SK-N-SH treated with all-trans-retinoic acid at 6 μM for 48 hours (cell line): ENCODE measurements around the gene STYK1.

Source experiments
- ATAC-seq: fragments of 200-7000 bp; cut with Tn5 transposase; 3 replicates; pipeline ENCODE4 v1.9.1; 2020; ENCODE audit warnings: mild to moderate bottlenecking, moderate library complexity
- ARNTL ChIP-seq: fragments of 450-650 bp; formaldehyde crosslinking; IDR thresholded peaks from 2 replicates; pipeline ENCODE4 v1.5.0; 2020; ENCODE audit warnings: low read depth, mild to moderate bottlenecking, moderate library complexity, borderline replicate concordance
- BACH2 ChIP-seq: fragments of 250-450 bp; sonication (Bioruptor Pico); IDR thresholded peaks from 2 replicates; pipeline ENCODE4 v1.9.0; 2021; ENCODE audit warnings: mild to moderate bottlenecking, borderline replicate concordance
- CREB5 ChIP-seq: fragments of 250-450 bp; sonication (Bioruptor Pico); IDR thresholded peaks from 2 replicates; pipeline ENCODE4 v1.5.1; 2020; ENCODE audit warnings: low read depth, mild to moderate bottlenecking, moderate library complexity
- CSDC2 ChIP-seq: fragments of 250-450 bp; sonication (Bioruptor Pico); IDR thresholded peaks from 2 replicates; pipeline ENCODE4 v1.5.0; 2020; ENCODE audit warnings: mild to moderate bottlenecking, moderate library complexity
- CSRNP3 ChIP-seq: fragments of 250-450 bp; sonication (Bioruptor Pico); IDR thresholded peaks from 2 replicates; pipeline ENCODE4 v1.5.1; 2021; ENCODE audit warnings: mild to moderate bottlenecking, moderate library complexity
- ESRRG ChIP-seq: fragments of 250-450 bp; sonication (Bioruptor Pico); IDR thresholded peaks from 2 replicates; pipeline ENCODE4 v1.6.1; 2021; ENCODE audit warnings: mild to moderate bottlenecking
- GLIS3 ChIP-seq: fragments of 250-450 bp; sonication (Bioruptor Pico); IDR thresholded peaks from 2 replicates; pipeline ENCODE4 v1.5.0; 2020; ENCODE audit warnings: mild to moderate bottlenecking, moderate library complexity
- ISL1 ChIP-seq: fragments of 250-450 bp; sonication (Bioruptor Pico); IDR thresholded peaks from 2 replicates; pipeline ENCODE4 v2.1.2; 2022; ENCODE audit warnings: mild to moderate bottlenecking, moderate library complexity
- OSR1 ChIP-seq: fragments of 250-450 bp; sonication (Bioruptor Pico); IDR thresholded peaks from 2 replicates; pipeline ENCODE4 v1.8.0; 2022; ENCODE audit warnings: moderate library complexity, mild to moderate bottlenecking, inconsistent platforms
- PATZ1 ChIP-seq: fragments of 250-450 bp; sonication (Bioruptor Pico); IDR thresholded peaks from 2 replicates; pipeline ENCODE4 v1.8.0; 2020; ENCODE audit warnings: mild to moderate bottlenecking, moderate library complexity, borderline replicate concordance
- POU6F1 ChIP-seq: fragments of 250-450 bp; sonication (Bioruptor Pico); IDR thresholded peaks from 2 replicates; pipeline ENCODE4 v1.8.0; 2021; ENCODE audit warnings: low read depth, mild to moderate bottlenecking, moderate library complexity, borderline replicate concordance
- PPARA ChIP-seq: fragments of 250-450 bp; sonication (Bioruptor Pico); IDR thresholded peaks from 2 replicates; pipeline ENCODE4 v1.5.0; 2020; ENCODE audit warnings: mild to moderate bottlenecking, borderline replicate concordance
- RARB ChIP-seq: fragments of 250-450 bp; sonication (Bioruptor Pico); IDR thresholded peaks from 2 replicates; pipeline ENCODE4 v1.8.0; 2021; ENCODE audit warnings: mild to moderate bottlenecking, moderate library complexity
- SNAI2 ChIP-seq: fragments of 250-450 bp; sonication (Bioruptor Pico); IDR thresholded peaks from 2 replicates; pipeline ENCODE4 v1.5.0; 2020; ENCODE audit warnings: mild to moderate bottlenecking, moderate library complexity
- TCF4 ChIP-seq: fragments of 250-450 bp; sonication (Bioruptor Pico); IDR thresholded peaks from 2 replicates; pipeline ENCODE4 v1.8.0; 2021; ENCODE audit warnings: mild to moderate bottlenecking, moderate library complexity, borderline replicate concordance
- TOX ChIP-seq: fragments of 250-450 bp; sonication (Bioruptor Pico); IDR thresholded peaks from 2 replicates; pipeline ENCODE4 v1.8.0; 2021; ENCODE audit warnings: mild to moderate bottlenecking, moderate library complexity, borderline replicate concordance
- TSHZ2 ChIP-seq: fragments of 250-450 bp; sonication (Bioruptor Pico); IDR thresholded peaks from 2 replicates; pipeline ENCODE4 v1.5.0; 2020; ENCODE audit warnings: mild to moderate bottlenecking, moderate library complexity
- ZC3H10 ChIP-seq: fragments of 250-450 bp; sonication (Bioruptor Pico); IDR thresholded peaks from 2 replicates; pipeline ENCODE4 v1.5.1; 2021; ENCODE audit warnings: mild to moderate bottlenecking, moderate library complexity
- ZFP3 ChIP-seq: fragments of 250-450 bp; sonication (Bioruptor Pico); IDR thresholded peaks from 2 replicates; pipeline ENCODE4 v1.5.0; 2020; ENCODE audit warnings: mild to moderate bottlenecking, moderate library complexity
- ZNF565 ChIP-seq: fragments of 450-650 bp; formaldehyde crosslinking; conservative IDR thresholded peaks from 2 replicates; pipeline ENCODE4 v1.5.0; 2020; ENCODE audit warnings: low read depth, mild to moderate bottlenecking, moderate library complexity
- ZNF70 ChIP-seq: fragments of 450-650 bp; formaldehyde crosslinking; IDR thresholded peaks from 2 replicates; pipeline ENCODE4 v1.5.0; 2020; ENCODE audit warnings: mild to moderate bottlenecking, moderate library complexity
- ZNF8 ChIP-seq: fragments of 450-650 bp; formaldehyde crosslinking; IDR thresholded peaks from 2 replicates; pipeline ENCODE4 v1.5.0; 2020; ENCODE audit warnings: mild to moderate bottlenecking, moderate library complexity

Gene STYK1

GRCh38 chr12:10600988-10601387 lies 72.9 kb downstream of the STYK1 start:
- ATAC-seq: no peak
- TF ChIP-seq TCF4 (CRISPR knock-in tag): no peak
- no peak for TF ChIP-seq ZNF70 (CRISPR knock-in tag)
- TF ChIP-seq TSHZ2 (CRISPR knock-in tag): no peak
- TF ChIP-seq CSDC2: no peak
- no peak for TF ChIP-seq ZC3H10
- no peak for TF ChIP-seq ZNF8
- no peak for TF ChIP-seq ARNTL
- no peak for TF ChIP-seq TOX
- TF ChIP-seq ZNF565 (CRISPR knock-in tag): no peak
- no peak for TF ChIP-seq PPARA
- TF ChIP-seq GLIS3 (CRISPR knock-in tag): no peak
- no peak for TF ChIP-seq POU6F1
- no peak for TF ChIP-seq ESRRG (CRISPR knock-in tag)
- TF ChIP-seq SNAI2 (CRISPR knock-in tag): no peak
- no peak for TF ChIP-seq CREB5 (CRISPR knock-in tag)
- TF ChIP-seq OSR1 (CRISPR knock-in tag): no peak
- TF ChIP-seq PATZ1 (CRISPR knock-in tag): no peak
- TF ChIP-seq RARB (CRISPR knock-in tag): no peak
- TF ChIP-seq ISL1 (CRISPR knock-in tag): no peak

- no peak for ATAC-seq
- TF ChIP-seq ISL1 (CRISPR knock-in tag) (no peak), ZFP3 (no peak), BACH2 (no peak), CSRNP3 (CRISPR knock-in tag) (no peak)
Measured at GRCh38 chr12:10595881-10596280, 78.0 kb downstream of the STYK1 start.

GRCh38 chr12:10590966-10591365 lies 82.9 kb downstream of the STYK1 start:
- TF ChIP-seq OSR1 (CRISPR knock-in tag): no peak
- TF ChIP-seq ZFP3: no peak
- no peak for TF ChIP-seq ZNF70 (CRISPR knock-in tag)
- no peak for TF ChIP-seq RARB (CRISPR knock-in tag)
- TF ChIP-seq CREB5 (CRISPR knock-in tag): no peak
- ATAC-seq: no peak
